Muscle layer of colon (tissue), 2 donors: ENCODE data around the gene GPATCH3.

ENCODE experiments used
- H3K27ac ChIP-seq: one replicate; pipeline ENCODE4 v1.7.0; 2013; ENCODE audit warnings: low read depth, mild to moderate bottlenecking, low read length, moderate library complexity
- H3K27me3 ChIP-seq, 2 donors: one replicate each; pipeline ENCODE4 v1.7.0; 2013; ENCODE audit warnings: low read length in 2 of 2, mild to moderate bottlenecking in 2 of 2; ENCODE audit not compliant: insufficient read depth in 2 of 2, control insufficient read depth in 1 of 2
- H3K36me3 ChIP-seq: one replicate; pipeline ENCODE4 v1.7.0; 2013; ENCODE audit warnings: mild to moderate bottlenecking, low read length; ENCODE audit not compliant: insufficient read depth
- H3K4me1 ChIP-seq: one replicate; pipeline ENCODE4 v1.7.0; 2013; ENCODE audit warnings: mild to moderate bottlenecking, low read length; ENCODE audit not compliant: insufficient read depth
- H3K4me3 ChIP-seq, 2 donors: one replicate each; pipeline ENCODE4 v1.7.0; 2013; ENCODE audit warnings: low read length in 2 of 2, low read depth in 1 of 2, mild to moderate bottlenecking in 1 of 2, moderate library complexity in 1 of 2
- H3K9ac ChIP-seq: one replicate; pipeline ENCODE4 v1.7.0; 2013; ENCODE audit warnings: low read length
- H3K9me3 ChIP-seq: one replicate; pipeline ENCODE4 v1.7.0; 2013; ENCODE audit warnings: mild to moderate bottlenecking, low read length
- donor health status: abdominal sarcoma.
- donor health status: Adenocarcinoma of cecum.

Gene GPATCH3

GRCh38 chr1:26936823-26937222 is 36.6 kb upstream of the GPATCH3 start:
- Histone ChIP-seq H3K27me3 (no peaks in the 10 kb centered on the region), H3K4me3 (no peak overlapping the region), H3K27ac (no peak overlapping the region), H3K4me1 (no peaks in the 10 kb centered on the region), H3K9ac (no peak overlapping the region), H3K36me3 (peaks cover 16% of the 10 kb centered on the region), H3K9me3 (no peaks in the 10 kb centered on the region)

GRCh38 chr1:26932531-26932930 is 32.3 kb upstream of the GPATCH3 start:
- no peaks in the 10 kb centered on the region for H3K9me3 ChIP-seq
- no peaks in the 10 kb centered on the region for H3K27me3 ChIP-seq
- H3K36me3 ChIP-seq: peaks cover 19% of the 10 kb centered on the region
- H3K4me1 ChIP-seq: no peaks in the 10 kb centered on the region
- H3K27ac ChIP-seq: no peak overlapping the region
- no peak overlapping the region for H3K9ac ChIP-seq
- H3K4me3 ChIP-seq: no peak overlapping the region

GRCh38 chr1:26923711-26924110 is 23.4 kb upstream of the GPATCH3 start:
- no peak overlapping the region for H3K27ac ChIP-seq

GRCh38 chr1:26922901-26923300 is 22.6 kb upstream of the GPATCH3 start:
- H3K4me1 ChIP-seq: peaks cover 17% of the 10 kb centered on the region
- H3K4me3 ChIP-seq: peak overlapping the region in 1 of 2 donors; percentile 94
- H3K27ac ChIP-seq: no peak overlapping the region

More at GRCh38 chr1:26923711-26924110, 23.4 kb upstream of the GPATCH3 start:
- Histone ChIP-seq H3K4me1 (peaks cover 17% of the 10 kb centered on the region), H3K9me3 (no peaks in the 10 kb centered on the region), H3K9ac (no peak overlapping the region), H3K36me3 (peaks cover 27% of the 10 kb centered on the region), H3K4me3 (no peak overlapping the region), H3K27me3 (no peaks in the 10 kb centered on the region)

GRCh38 chr1:26922431-26922729 is 22.1 kb upstream of the GPATCH3 start:
- H3K4me1 ChIP-seq: peaks cover 17% of the 10 kb centered on the region
- no peaks in the 10 kb centered on the region for H3K9me3 ChIP-seq
- H3K27ac ChIP-seq: peak overlapping the region; percentile 71
- peak overlapping the region; percentile 82 to 94 for H3K4me3 ChIP-seq
- peaks cover 21% of the 10 kb centered on the region for H3K36me3 ChIP-seq
- H3K9ac ChIP-seq: peak overlapping the region; percentile 95
- no peaks in the 10 kb centered on the region for H3K27me3 ChIP-seq

More at GRCh38 chr1:26922901-26923300, 22.6 kb upstream of the GPATCH3 start:
- H3K36me3 ChIP-seq: peaks cover 26% of the 10 kb centered on the region
- H3K27me3 ChIP-seq: no peaks in the 10 kb centered on the region
- H3K9ac ChIP-seq: no peak overlapping the region
- no peaks in the 10 kb centered on the region for H3K9me3 ChIP-seq

- H3K36me3 ChIP-seq: peaks cover 17% of the 10 kb centered on the region
- H3K4me1 ChIP-seq: peaks cover 17% of the 10 kb centered on the region
- peak within 1 kb of the TSS; percentile 95 for H3K9ac ChIP-seq
- no peaks in the 10 kb centered on the region for H3K27me3 ChIP-seq
- no peaks in the 10 kb centered on the region for H3K9me3 ChIP-seq
- peak within 1 kb of the TSS; percentile 82 to 94 for H3K4me3 ChIP-seq
- H3K27ac ChIP-seq: peak within 1 kb of the TSS; percentile 71
These were observed 21.5 kb upstream of the GPATCH3 start, which contains the start of gene NUDC for GRCh38 chr1:26921540-26922430. Gene NUDC, plus strand, starts transcription at chr1:26921743. Its CDS starts 106 bp downstream, at chr1:26921849.

GRCh38 chr1:26921126-26921539 is 20.9 kb upstream of the GPATCH3 start:
- peaks cover 11% of the 10 kb centered on the region for H3K36me3 ChIP-seq
- H3K9me3 ChIP-seq: no peaks in the 10 kb centered on the region
- H3K9ac ChIP-seq: peak overlapping the region; percentile 53
- H3K4me3 ChIP-seq: peak overlapping the region in 1 of 2 donors; percentile 94
- H3K27ac ChIP-seq: peak overlapping the region; percentile 12
- H3K27me3 ChIP-seq: no peaks in the 10 kb centered on the region
- peaks cover 17% of the 10 kb centered on the region for H3K4me1 ChIP-seq

GRCh38 chr1:26915204-26915842 is 15.1 kb upstream of the GPATCH3 start:
- Histone ChIP-seq H3K27ac (no peak overlapping the region), H3K4me1 (no peaks in the 10 kb centered on the region), H3K9ac (no peak overlapping the region), H3K36me3 (no peaks in the 10 kb centered on the region), H3K4me3 (no peak overlapping the region), H3K9me3 (no peaks in the 10 kb centered on the region), H3K27me3 (no peaks in the 10 kb centered on the region)

- no peak within 1 kb of the TSS for H3K9ac ChIP-seq
- no peak within 1 kb of the TSS for H3K27ac ChIP-seq
These were observed 13.7 kb upstream of the GPATCH3 start, which contains the start of gene NR0B2 for GRCh38 chr1:26913754-26914619. Gene NR0B2, minus strand, starts transcription at chr1:26913975. Its CDS starts 35 bp downstream, at chr1:26913940.

GRCh38 chr1:26913389-26913753 is 13.1 kb upstream of the GPATCH3 start:
- Histone ChIP-seq H3K9ac (no peak overlapping the region), H3K4me1 (no peaks in the 10 kb centered on the region), H3K9me3 (no peaks in the 10 kb centered on the region), H3K4me3 (no peak overlapping the region), H3K27me3 (no peaks in the 10 kb centered on the region), H3K27ac (no peak overlapping the region), H3K36me3 (no peaks in the 10 kb centered on the region)

More at GRCh38 chr1:26913754-26914619, 13.7 kb upstream of the GPATCH3 start, which contains the start of gene NR0B2:
- no peaks in the 10 kb centered on the region for H3K36me3 ChIP-seq
- H3K9me3 ChIP-seq: no peaks in the 10 kb centered on the region
- H3K27me3 ChIP-seq: no peaks in the 10 kb centered on the region
- H3K4me1 ChIP-seq: no peaks in the 10 kb centered on the region
- no peak within 1 kb of the TSS for H3K4me3 ChIP-seq

GRCh38 chr1:26912147-26912490 is 11.9 kb upstream of the GPATCH3 start:
- no peaks in the 10 kb centered on the region for H3K36me3 ChIP-seq
- no peaks in the 10 kb centered on the region for H3K4me1 ChIP-seq
- H3K27ac ChIP-seq: no peak overlapping the region
- no peaks in the 10 kb centered on the region for H3K27me3 ChIP-seq
- H3K9ac ChIP-seq: no peak overlapping the region
- H3K9me3 ChIP-seq: no peaks in the 10 kb centered on the region
- H3K4me3 ChIP-seq: no peak overlapping the region
